Stimulated activated CD8-positive, alpha-beta memory T cell treated with anti-CD3 and anti-CD28 coated beads, Interleukin-4, amount 100 ng/mL, for 24 hours (primary cell): Measurements from ENCODE around the gene SNRNP40.

Experiments used
- DNase-seq: peaks from one replicate; pipeline ENCODE4 v3.0.0-alpha.2; 2020; ENCODE audit warnings: low read depth

SNRNP40 gene

GRCh38 chr1:31231802-31232201, 64.8 kb downstream of the SNRNP40 start:
- DNase-seq, result no peak

- DNase-seq, result no peak
These were observed 66.2 kb downstream of the SNRNP40 start for GRCh38 chr1:31230378-31230777.

- DNase-seq, result no peak
These were observed 67.6 kb downstream of the SNRNP40 start for GRCh38 chr1:31228986-31229385.

GRCh38 chr1:31227891-31228568, 68.6 kb downstream of the SNRNP40 start:
- no peak for DNase-seq

GRCh38 chr1:31224068-31224467, 72.5 kb downstream of the SNRNP40 start:
- DNase-seq, result no peak

GRCh38 chr1:31222176-31222575, 74.4 kb downstream of the SNRNP40 start:
- DNase-seq, result no peak

GRCh38 chr1:31221072-31221471, 75.5 kb downstream of the SNRNP40 start:
- DNase-seq, result no peak

- DNase-seq, result no peak
These were observed 77.1 kb downstream of the SNRNP40 start for GRCh38 chr1:31219489-31219888.

GRCh38 chr1:31218705-31219104, 77.9 kb downstream of the SNRNP40 start:
- no peak for DNase-seq

GRCh38 chr1:31216016-31216415, 80.6 kb downstream of the SNRNP40 start:
- no peak for DNase-seq

- DNase-seq, result no peak
These were observed 81.5 kb downstream of the SNRNP40 start for GRCh38 chr1:31215065-31215570.

GRCh38 chr1:31214316-31215064, 82.1 kb downstream of the SNRNP40 start:
- no peak for DNase-seq
